Measurements from ENCODE around the gene ERCC2. TPM values are rescaled to one million over a fixed set of nuclear protein-coding genes. Genes with fewer than 3 reads are reported as not detected.
A peak's percentile ranks its signal among the peaks of the same experiment; 100 is the strongest.

ERCC2 gene
- total RNA-seq, 1 donor, result 52.5 TPM

DNA sequence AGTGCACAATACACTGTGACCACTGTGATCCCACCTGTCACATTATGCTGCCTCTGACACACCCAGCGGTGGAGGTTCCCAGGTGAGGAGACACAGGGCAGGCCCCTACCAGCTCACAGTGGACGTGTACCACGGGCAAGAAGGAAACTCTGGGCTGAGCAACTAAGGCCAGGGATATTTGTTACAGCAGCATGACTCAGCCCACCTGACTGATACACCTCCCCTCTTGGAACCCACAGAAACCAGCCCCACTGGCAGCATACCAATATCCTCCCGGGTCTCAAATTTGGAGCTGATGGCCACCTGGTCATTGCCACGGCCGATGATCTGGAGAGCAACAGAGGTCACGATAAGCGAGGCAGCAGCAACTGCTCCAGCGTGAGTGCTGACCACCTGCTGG is 15.0 kb downstream of the ERCC2 start:
- Histone ChIP-seq H3K4me3 (ENCODE audit: insufficient read depth, low read length) (no peak overlapping the region), H3K27ac (ENCODE audit: low read depth, low read length) (no peak overlapping the region), H3K36me3 (ENCODE audit: insufficient read depth, low read length) (peaks cover 82% of the 10 kb centered on the region), H3K79me2 (ENCODE audit: insufficient read depth, low read length) (no peaks in the 10 kb centered on the region), H3K4me2 (ENCODE audit: insufficient read depth, low read length) (no peak overlapping the region), H3K9me3 (ENCODE audit: low read depth, low read length) (no peaks in the 10 kb centered on the region), H3K27me3 (ENCODE audit: insufficient read depth, low read length) (no peaks in the 10 kb centered on the region), H3K4me1 (ENCODE audit: insufficient read depth, low read length) (no peaks in the 10 kb centered on the region), H4K20me1 (ENCODE audit: insufficient read depth, low read length) (peaks cover 20% of the 10 kb centered on the region), H2AFZ (ENCODE audit: low read length) (no peak overlapping the region)
- DNase-seq (ENCODE audit: insufficient read length, low spot score, missing footprints), result peak; percentile 83
- TF ChIP-seq, protein P1, sequence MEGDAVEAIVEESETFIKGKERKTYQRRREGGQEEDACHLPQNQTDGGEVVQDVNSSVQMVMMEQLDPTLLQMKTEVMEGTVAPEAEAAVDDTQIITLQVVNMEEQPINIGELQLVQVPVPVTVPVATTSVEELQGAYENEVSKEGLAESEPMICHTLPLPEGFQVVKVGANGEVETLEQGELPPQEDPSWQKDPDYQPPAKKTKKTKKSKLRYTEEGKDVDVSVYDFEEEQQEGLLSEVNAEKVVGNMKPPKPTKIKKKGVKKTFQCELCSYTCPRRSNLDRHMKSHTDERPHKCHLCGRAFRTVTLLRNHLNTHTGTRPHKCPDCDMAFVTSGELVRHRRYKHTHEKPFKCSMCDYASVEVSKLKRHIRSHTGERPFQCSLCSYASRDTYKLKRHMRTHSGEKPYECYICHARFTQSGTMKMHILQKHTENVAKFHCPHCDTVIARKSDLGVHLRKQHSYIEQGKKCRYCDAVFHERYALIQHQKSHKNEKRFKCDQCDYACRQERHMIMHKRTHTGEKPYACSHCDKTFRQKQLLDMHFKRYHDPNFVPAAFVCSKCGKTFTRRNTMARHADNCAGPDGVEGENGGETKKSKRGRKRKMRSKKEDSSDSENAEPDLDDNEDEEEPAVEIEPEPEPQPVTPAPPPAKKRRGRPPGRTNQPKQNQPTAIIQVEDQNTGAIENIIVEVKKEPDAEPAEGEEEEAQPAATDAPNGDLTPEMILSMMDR (IDR thresholded peaks at IDR 0.05; ENCODE audit: extremely low read depth, low read depth, low read length), result no peak

DNA sequence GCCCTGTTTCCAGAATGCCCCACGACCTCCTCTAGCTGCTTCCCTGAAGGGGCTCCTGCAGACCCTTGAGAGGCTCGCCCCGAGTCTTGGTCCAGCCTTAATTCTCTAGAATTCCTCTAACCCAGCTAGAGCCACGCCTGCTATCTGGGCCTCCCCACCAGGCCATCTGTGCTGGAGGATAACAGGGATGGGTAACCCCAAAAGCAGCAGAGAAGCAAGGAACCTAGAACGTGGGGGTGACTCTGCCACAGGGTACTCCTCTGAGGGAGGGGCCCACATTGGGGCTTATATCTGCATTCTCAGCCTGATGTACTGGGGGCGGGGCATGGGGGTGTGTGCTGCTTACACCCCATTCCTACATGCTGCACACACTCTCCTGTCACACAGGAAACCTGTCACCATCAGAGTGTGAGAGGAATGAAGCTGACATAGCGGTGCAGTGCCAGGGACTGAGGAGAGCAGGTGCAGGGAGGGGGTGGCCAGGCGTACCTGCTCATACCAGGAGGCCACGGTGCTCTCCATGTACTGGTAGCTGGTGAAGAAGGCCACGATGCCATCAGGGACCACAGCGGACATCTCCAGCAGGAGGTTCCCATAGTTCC is 16.0 kb downstream of the ERCC2 start:
- Histone ChIP-seq H3K27me3 (ENCODE audit: insufficient read depth, low read length) (no peaks in the 10 kb centered on the region), H2AFZ (ENCODE audit: low read length) (no peak overlapping the region), H3K4me2 (ENCODE audit: insufficient read depth, low read length) (no peak overlapping the region), H3K9me3 (ENCODE audit: low read depth, low read length) (no peaks in the 10 kb centered on the region), H3K27ac (ENCODE audit: low read depth, low read length) (no peak overlapping the region), H4K20me1 (ENCODE audit: insufficient read depth, low read length) (peaks cover 22% of the 10 kb centered on the region), H3K79me2 (ENCODE audit: insufficient read depth, low read length) (no peaks in the 10 kb centered on the region), H3K4me3 (ENCODE audit: insufficient read depth, low read length) (no peak overlapping the region), H3K36me3 (ENCODE audit: insufficient read depth, low read length) (peaks cover 78% of the 10 kb centered on the region), H3K4me1 (ENCODE audit: insufficient read depth, low read length) (no peaks in the 10 kb centered on the region)
- DNase-seq (ENCODE audit: insufficient read length, low spot score, missing footprints), result peak; percentile 65
- TF ChIP-seq, protein P1 (IDR thresholded peaks at IDR 0.05; ENCODE audit: extremely low read depth, low read depth, low read length), result no peak

DNA sequence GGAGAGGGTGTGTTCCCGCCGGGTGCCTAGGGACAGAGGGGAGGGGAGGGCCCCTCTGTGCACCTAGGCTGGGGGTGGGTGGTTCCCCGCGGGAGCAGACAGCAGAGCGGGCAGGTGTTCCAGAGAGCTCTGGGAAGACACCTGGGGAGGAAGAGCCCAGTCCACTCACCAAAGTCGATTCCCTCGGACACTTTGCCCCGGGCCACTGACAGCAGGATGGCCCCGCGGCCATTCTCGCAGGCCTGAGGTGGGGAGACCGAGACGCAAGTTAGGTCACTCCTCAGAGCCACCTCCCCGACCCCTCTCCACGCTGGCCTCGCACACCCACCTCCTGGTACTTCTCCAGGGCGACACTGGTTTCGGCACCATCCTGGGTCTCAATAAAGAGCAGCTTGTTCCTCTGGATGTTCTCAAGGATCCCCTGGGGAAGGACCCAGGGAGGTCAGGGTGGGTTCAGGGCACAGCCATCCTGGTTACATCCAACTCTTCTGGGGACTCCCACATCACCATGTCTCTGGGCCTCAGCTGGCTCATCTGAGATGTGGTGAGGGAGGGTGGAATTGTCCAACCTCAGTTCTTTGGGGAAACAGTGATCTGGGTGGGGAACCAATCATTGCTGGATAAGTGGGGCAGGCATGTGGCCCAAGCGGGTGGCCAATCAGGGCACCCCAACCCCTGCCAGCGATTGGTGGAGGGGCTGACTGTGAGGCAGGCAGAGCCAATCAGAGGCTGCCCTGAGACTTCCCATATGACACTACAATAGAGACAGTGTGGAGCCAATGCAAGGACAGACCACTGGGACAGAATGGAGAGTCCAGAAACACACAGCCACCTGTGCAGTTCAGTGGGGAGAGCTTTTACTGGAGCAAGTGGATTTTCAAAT is 17.2 kb downstream of the ERCC2 start:
- H3K4me3 ChIP-seq (ENCODE audit: insufficient read depth, low read length), result no peak overlapping the region
- no peak overlapping the region for H3K4me2 ChIP-seq (ENCODE audit: insufficient read depth, low read length)
- H3K27ac ChIP-seq (ENCODE audit: low read depth, low read length), result no peak overlapping the region
- peaks cover 66% of the 10 kb centered on the region for H3K36me3 ChIP-seq (ENCODE audit: insufficient read depth, low read length)
- TF ChIP-seq, protein P1 (IDR thresholded peaks at IDR 0.05; ENCODE audit: extremely low read depth, low read depth, low read length), result no peak
- no peaks in the 10 kb centered on the region for H3K9me3 ChIP-seq (ENCODE audit: low read depth, low read length)
- H3K27me3 ChIP-seq (ENCODE audit: insufficient read depth, low read length), result no peaks in the 10 kb centered on the region
- H3K79me2 ChIP-seq (ENCODE audit: insufficient read depth, low read length), result no peaks in the 10 kb centered on the region
- no peak overlapping the region for H2AFZ ChIP-seq (ENCODE audit: low read length)
- H3K4me1 ChIP-seq (ENCODE audit: insufficient read depth, low read length), result no peaks in the 10 kb centered on the region
- DNase-seq (ENCODE audit: insufficient read length, low spot score, missing footprints), result peak; percentile 72
- H4K20me1 ChIP-seq (ENCODE audit: insufficient read depth, low read length), result peaks cover 26% of the 10 kb centered on the region

DNA sequence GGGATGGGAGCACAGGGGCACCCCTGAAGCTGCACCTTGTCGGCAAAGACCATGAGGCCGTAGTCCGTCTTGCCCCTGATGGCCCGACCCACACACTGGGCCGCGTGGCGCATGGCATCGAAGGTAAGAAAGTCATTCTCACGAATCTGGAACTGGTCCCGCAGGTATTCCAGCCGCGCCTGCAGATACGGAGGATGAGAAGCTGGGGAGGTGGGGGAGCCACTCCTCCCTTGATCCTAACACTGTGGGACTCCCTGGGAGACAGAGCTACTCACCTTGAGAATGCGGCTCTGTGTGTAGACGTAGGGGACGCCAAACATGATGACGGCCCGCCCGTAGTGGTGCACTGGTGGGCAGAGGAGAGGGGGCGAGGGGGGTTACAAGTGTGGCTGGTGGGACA is 17.9 kb downstream of the ERCC2 start:
- Histone ChIP-seq H3K4me2 (ENCODE audit: insufficient read depth, low read length) (no peak overlapping the region), H3K36me3 (ENCODE audit: insufficient read depth, low read length) (peaks cover 61% of the 10 kb centered on the region), H3K4me1 (ENCODE audit: insufficient read depth, low read length) (no peaks in the 10 kb centered on the region), H2AFZ (ENCODE audit: low read length) (no peak overlapping the region), H4K20me1 (ENCODE audit: insufficient read depth, low read length) (peaks cover 26% of the 10 kb centered on the region), H3K27ac (ENCODE audit: low read depth, low read length) (no peak overlapping the region), H3K9me3 (ENCODE audit: low read depth, low read length) (no peaks in the 10 kb centered on the region), H3K4me3 (ENCODE audit: insufficient read depth, low read length) (no peak overlapping the region), H3K27me3 (ENCODE audit: insufficient read depth, low read length) (no peaks in the 10 kb centered on the region), H3K79me2 (ENCODE audit: insufficient read depth, low read length) (no peaks in the 10 kb centered on the region)
- peak; percentile 82 for DNase-seq (ENCODE audit: insufficient read length, low spot score, missing footprints)
- TF ChIP-seq, protein P1 (IDR thresholded peaks at IDR 0.05; ENCODE audit: extremely low read depth, low read depth, low read length), result no peak

All from osteoblast (primary cell).